H1 (cell line): ENCODE measurements around the gene MAML3. TPM values are rescaled to one million over a fixed set of nuclear protein-coding genes. Genes with fewer than 3 reads are reported as not detected.

Experiments
- CTCF ChIA-PET: fragments of 300-600 bp; sonication (Branson Sonifier 250); formaldehyde crosslinking; loops from one replicate; lab custom pipeline; 2021; ENCODE audit not compliant: partially characterized antibody; lab: Charles Lee
- POLR2A ChIA-PET: fragments of 300-600 bp; sonication (Branson Sonifier 250); formaldehyde crosslinking; loops from one replicate; lab custom pipeline; 2021; ENCODE audit warnings: inconsistent platforms; ENCODE audit not compliant: partially characterized antibody; lab: Charles Lee
- DNase-seq, 2 experiments: peaks; one replicate each; pipeline versions ENCODE4 v3.0.0 to v3.0.0-alpha.2; 2010 to 2022; ENCODE audit warnings: low spot score in 2 of 2, low read depth in 1 of 2, mixed read lengths in 1 of 2
- FAIRE-seq: peaks from 2 replicates; lab custom pipeline; 2011; peaks lifted over from hg19 to GRCh38; lab: Jason Lieb, UNC
- H2AFZ ChIP-seq: 2 replicates; pipeline ENCODE4 v1.8.1; 2012; ENCODE audit warnings: low read length, inconsistent platforms
- H2AK5ac ChIP-seq: 2 replicates; pipeline ENCODE4 v1.6.1; 2013; ENCODE audit warnings: low read depth, low read length
- H2BK120ac ChIP-seq: replicated peaks from 2 replicates; pipeline ENCODE3; 2013; ENCODE audit warnings: low read depth, low read length, inconsistent platforms
- H2BK12ac ChIP-seq: 2 replicates; pipeline ENCODE4 v1.6.1; 2013; ENCODE audit warnings: low read depth, low read length
- H2BK15ac ChIP-seq: 2 replicates; pipeline ENCODE4 v1.6.1; 2013; ENCODE audit warnings: low read length
- H2BK20ac ChIP-seq: 2 replicates; pipeline ENCODE4 v1.6.1; 2013; ENCODE audit warnings: low read length
- H2BK5ac ChIP-seq: 2 replicates; pipeline ENCODE4 v1.6.1; 2013; ENCODE audit warnings: low read depth, low read length
- H3K14ac ChIP-seq: 2 replicates; pipeline ENCODE4 v1.6.1; 2013; ENCODE audit warnings: inconsistent platforms; ENCODE audit not compliant: insufficient read length
- H3K18ac ChIP-seq: 2 replicates; pipeline ENCODE4 v1.6.1; 2013; ENCODE audit warnings: low read length; ENCODE audit errors: extremely low read depth
- H3K23ac ChIP-seq: 2 replicates; pipeline ENCODE4 v1.6.1; 2013; ENCODE audit warnings: inconsistent platforms; ENCODE audit not compliant: insufficient read length
- H3K23me2 ChIP-seq: 2 replicates; pipeline ENCODE4 v1.6.1; 2013; ENCODE audit warnings: low read depth, low read length
- H3K27ac ChIP-seq: 2 replicates; pipeline ENCODE4 v1.6.1; 2011; ENCODE audit warnings: low read depth, low read length, inconsistent platforms
- H3K27me3 ChIP-seq, 4 experiments: replicated peaks in 1 of 4; 1 replicate in 1 of 4; 2 replicates in 3 of 4; pipeline versions ENCODE4 v1.6.1 to v1.8.1; 2011 to 2013; ENCODE audit warnings: low read length in 3 of 4, mild to moderate bottlenecking in 3 of 4, inconsistent platforms in 2 of 4, mixed read lengths in 2 of 4, moderate library complexity in 1 of 4; ENCODE audit not compliant: control insufficient read depth in 3 of 4, insufficient read depth in 3 of 4; ENCODE audit errors: extremely low read depth in 1 of 4
- H3K36me3 ChIP-seq, 4 experiments: 2 replicates each; pipeline versions ENCODE4 v1.6.1 to v1.8.1; 2011 to 2013; ENCODE audit warnings: mild to moderate bottlenecking in 4 of 4, low read length in 3 of 4, moderate library complexity in 2 of 4, control low read depth in 1 of 4, inconsistent platforms in 1 of 4; ENCODE audit not compliant: insufficient read depth in 4 of 4, control insufficient read depth in 2 of 4
- H3K4ac ChIP-seq: replicated peaks from 2 replicates; pipeline ENCODE3; 2013; ENCODE audit warnings: low read length, low read depth, mixed read lengths, inconsistent platforms; ENCODE audit not compliant: insufficient read length
- H3K4me1 ChIP-seq, 4 experiments: replicated peaks in 1 of 4; 1 replicate in 1 of 4; 2 replicates in 3 of 4; pipeline versions ENCODE4 v1.6.1 to v1.8.1; 2011 to 2013; ENCODE audit warnings: low read length in 3 of 4, inconsistent platforms in 2 of 4, mixed read lengths in 1 of 4; ENCODE audit not compliant: insufficient read depth in 4 of 4, control insufficient read depth in 3 of 4
- H3K4me2 ChIP-seq, 2 experiments: 2 replicates each; pipeline versions ENCODE4 v1.6.1 to v1.8.1; 2011 to 2013; ENCODE audit warnings: low read depth in 2 of 2, low read length in 2 of 2, control low read depth in 1 of 2, inconsistent platforms in 1 of 2, mild to moderate bottlenecking in 1 of 2; ENCODE audit not compliant: insufficient read depth in 1 of 2
- H3K4me3 ChIP-seq, 4 experiments: fragments of 200-600, 300-600 bp in 1 of 4; sonication (generic), shearing (Covaris generic), sonication (Bioruptor Twin) in 1 of 4; 2 replicates each; pipeline versions ENCODE4 v1.5.1 to v1.8.1; 2011 to 2016; ENCODE audit warnings: low read length in 4 of 4, low read depth in 3 of 4, control low read depth in 2 of 4, inconsistent platforms in 2 of 4, mild to moderate bottlenecking in 2 of 4, mixed read lengths in 1 of 4, moderate library complexity in 1 of 4; ENCODE audit not compliant: insufficient read depth in 2 of 4; ENCODE audit errors: extremely low read depth in 1 of 4
- H3K56ac ChIP-seq: replicated peaks from 2 replicates; pipeline ENCODE3; 2013; ENCODE audit warnings: low read depth, mild to moderate bottlenecking, mixed read lengths, low read length, inconsistent platforms; ENCODE audit not compliant: insufficient read length
- H3K79me1 ChIP-seq: 2 replicates; pipeline ENCODE4 v1.6.1; 2013; ENCODE audit warnings: low read depth, low read length, control low read depth
- H3K79me2 ChIP-seq, 2 experiments: 2 replicates each; pipeline versions ENCODE4 v1.6.1 to v1.8.1; 2012 to 2013; ENCODE audit warnings: low read length in 2 of 2, mild to moderate bottlenecking in 2 of 2, inconsistent platforms in 1 of 2; ENCODE audit not compliant: insufficient read depth in 2 of 2, control insufficient read depth in 1 of 2
- H3K9ac ChIP-seq, 4 experiments: replicated peaks in 1 of 4; 1 replicate in 1 of 4; 2 replicates in 3 of 4; pipeline versions ENCODE4 v1.6.1 to v1.8.1; 2011 to 2013; ENCODE audit warnings: low read depth in 3 of 4, low read length in 3 of 4, control low read depth in 2 of 4, mild to moderate bottlenecking in 2 of 4, moderate library complexity in 2 of 4, inconsistent platforms in 1 of 4; ENCODE audit errors: extremely low read depth in 1 of 4
- H3K9me3 ChIP-seq, 2 experiments: 2 replicates each; pipeline versions ENCODE4 v1.6.1 to v1.8.1; 2012 to 2013; ENCODE audit warnings: mild to moderate bottlenecking in 2 of 2, moderate library complexity in 2 of 2, control low read depth in 1 of 2, inconsistent platforms in 1 of 2, low read depth in 1 of 2, low read length in 1 of 2, mixed read lengths in 1 of 2; ENCODE audit not compliant: insufficient read depth in 2 of 2
- H4K20me1 ChIP-seq, 2 experiments: replicated peaks in 1 of 2; 2 replicates each; pipeline versions ENCODE3 to v1.8.1; 2011 to 2013; ENCODE audit warnings: inconsistent platforms in 2 of 2, low read length in 2 of 2, mild to moderate bottlenecking in 1 of 2; ENCODE audit not compliant: insufficient read depth in 2 of 2, control insufficient read depth in 1 of 2
- H4K5ac ChIP-seq: 2 replicates; pipeline ENCODE4 v1.6.1; 2013; ENCODE audit warnings: low read length, low read depth, mixed read lengths, inconsistent platforms; ENCODE audit not compliant: insufficient read length
- H4K8ac ChIP-seq: 2 replicates; pipeline ENCODE4 v1.8.0; 2013; ENCODE audit warnings: mild to moderate bottlenecking, moderate library complexity, low read length, inconsistent platforms; ENCODE audit not compliant: insufficient read depth; ENCODE audit errors: extremely low read depth
- H4K91ac ChIP-seq: replicated peaks from 2 replicates; pipeline ENCODE3; 2013; ENCODE audit warnings: low read length, mixed read lengths, inconsistent platforms; ENCODE audit not compliant: insufficient read length
- ASH2L ChIP-seq: fragments of 200-600, 300-600 bp; sonication (generic); IDR thresholded peaks from one replicate; pipeline ENCODE4 v1.7.1; 2017; ENCODE audit warnings: low read length
- CREB1 ChIP-seq: IDR thresholded peaks from 2 replicates; pipeline ENCODE4 v1.6.1; 2012; ENCODE audit warnings: inconsistent platforms
- CTBP2 ChIP-seq: IDR thresholded peaks from 2 replicates; pipeline ENCODE4 v1.7.0; 2011; ENCODE audit warnings: borderline replicate concordance, mild to moderate bottlenecking, moderate library complexity, mixed read lengths, low read length; ENCODE audit not compliant: insufficient read depth, insufficient read length
- EGR1 ChIP-seq: IDR thresholded peaks from 2 replicates; pipeline ENCODE4 v1.6.1; 2011; ENCODE audit warnings: low read depth, low read length, borderline replicate concordance
- FOSL1 ChIP-seq: IDR thresholded peaks from 2 replicates; pipeline ENCODE4 v1.6.1; 2011; ENCODE audit warnings: mild to moderate bottlenecking, low read depth, low read length, moderate library complexity; ENCODE audit not compliant: insufficient read depth
- SAP30 ChIP-seq: fragments of 300-600 bp; sonication (generic); IDR thresholded peaks from 2 replicates; pipeline ENCODE4 v1.7.1; 2012; ENCODE audit warnings: low read length, moderate library complexity, mild to moderate bottlenecking, inconsistent platforms; ENCODE audit not compliant: insufficient read depth, insufficient replicate concordance
- SIRT6 ChIP-seq: IDR thresholded peaks from one replicate; pipeline ENCODE4 v1.7.1; 2012; ENCODE audit warnings: low read length, inconsistent platforms
- TAF1 ChIP-seq: IDR thresholded peaks from 2 replicates; pipeline ENCODE4 v1.6.1; 2011; ENCODE audit warnings: mild to moderate bottlenecking, low read depth, low read length
- TCF12 ChIP-seq: IDR thresholded peaks from 2 replicates; pipeline ENCODE4 v1.6.1; 2011; ENCODE audit warnings: low read depth, mild to moderate bottlenecking, low read length
- ZNF274 ChIP-seq: IDR thresholded peaks from 2 replicates; pipeline ENCODE4 v1.7.0; 2012; ENCODE audit warnings: low read length, borderline replicate concordance; ENCODE audit errors: extremely low read depth
- WGBS, 2 experiments: shearing (Covaris generic) in 1 of 2; methylation state at CpG; one replicate each; pipeline versions ENCODE4 v1.1.6 to v1.1.7; 2013 to 2015; ENCODE audit warnings: low lambda C conversion rate in 2 of 2, mixed read lengths in 2 of 2, inconsistent platforms in 1 of 2, low coverage in 1 of 2, missing lambda C conversion rate in 1 of 2; ENCODE audit not compliant: insufficient replicate concordance in 2 of 2, insufficient coverage in 1 of 2, insufficient read length in 1 of 2; ENCODE audit errors: extremely low coverage in 1 of 2, missing lambda C conversion rate in 1 of 2; 5-methylcytosine and 5-hydroxymethylcytosine counted together
- polyA plus RNA-seq, 7 experiments: library from polyadenylated mRNA; depleted of rRNA in 3 of 7; stranded (reverse) in 5 of 7; unstranded in 2 of 7; fragments of >200 nt in 5 of 7; fragments of 200-250 nt in 2 of 7; gene quantifications; 1 replicate in 5 of 7; 2 replicates in 1 of 7; 4 replicates in 1 of 7; pipeline versions ENCODE4 v1.2.1 to v1.2.3, GENCODE V29; 2011 to 2013; ENCODE audit warnings: missing spikeins in 2 of 7, mixed read lengths in 2 of 7
- total RNA-seq: library from RNA; stranded (reverse); fragmentation: NEBNext Ultra II Directional; extraction: Animal tissue kit (Norgen Biotek cat#: 25700); gene quantifications from 2 replicates; pipeline ENCODE4 v1.2.1, GENCODE V29; 2021
- TF ChIP-seq, protein P1 (sequence below): IDR thresholded peaks from 2 replicates; pipeline ENCODE4 v1.6.1; 2011; ENCODE audit warnings: low read length, improper control_type of control experiment

Gene MAML3
- total and polyA plus RNA-seq, 2 of the 8 experiments (the other 6 are each of a cell fraction or from before 2014, with no cell fraction given): 2.1 to 5.7 TPM

DNA sequence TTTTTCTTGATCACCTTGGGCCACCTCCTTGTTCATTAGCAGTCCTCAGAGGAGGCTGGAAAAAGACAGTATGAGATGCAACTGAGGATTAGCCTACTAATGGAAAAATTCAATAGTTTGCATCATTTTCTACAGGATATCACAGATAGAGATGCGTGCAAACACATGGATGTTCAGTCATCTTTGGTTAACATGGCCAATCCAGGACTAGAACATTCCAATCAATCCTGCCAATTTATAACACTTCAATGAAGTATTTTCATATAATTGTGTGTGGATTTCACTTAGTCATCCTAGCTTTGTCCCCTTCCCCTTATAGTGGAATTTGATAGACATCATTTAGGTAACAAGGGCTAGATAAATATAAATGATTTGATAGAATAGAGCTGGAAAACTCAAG is 42.7 kb downstream of the MAML3 start:
- Histone ChIP-seq H2AK5ac (no peak overlapping the region), H4K8ac (no peak overlapping the region), H3K23me2 (no peaks in the 10 kb centered on the region), H2BK120ac (no peak overlapping the region), H3K4me1 (no peaks in the 10 kb centered on the region), H3K79me2 (no peaks in the 10 kb centered on the region), H4K91ac (no peak overlapping the region), H2AFZ (no peak overlapping the region), H3K4me3 (no peak overlapping the region), H3K56ac (no peak overlapping the region), H2BK5ac (no peak overlapping the region), H4K5ac (no peak overlapping the region), H3K14ac (no peak overlapping the region), H4K20me1 (no peaks in the 10 kb centered on the region), H3K9ac (no peak overlapping the region), H3K4me2 (no peak overlapping the region), H3K9me3 (no peaks in the 10 kb centered on the region), H3K27ac (no peak overlapping the region), H2BK15ac (no peak overlapping the region), H3K18ac (no peak overlapping the region), H2BK20ac (no peak overlapping the region), H2BK12ac (no peak overlapping the region), H3K79me1 (no peaks in the 10 kb centered on the region), H3K4ac (no peak overlapping the region), H3K27me3 (no peaks in the 10 kb centered on the region), H3K36me3 (no peaks in the 10 kb centered on the region), H3K23ac (no peak overlapping the region)
- TF ChIP-seq CREB1: no peak
- no peak for TF ChIP-seq SAP30
- TF ChIP-seq TCF12: no peak
- no peak for TF ChIP-seq ASH2L
- no peak for TF ChIP-seq FOSL1
- TF ChIP-seq ZNF274: no peak
- TF ChIP-seq SIRT6: no peak
- no peak for TF ChIP-seq TAF1
- TF ChIP-seq CTBP2: no peak
- TF ChIP-seq, protein P1, sequence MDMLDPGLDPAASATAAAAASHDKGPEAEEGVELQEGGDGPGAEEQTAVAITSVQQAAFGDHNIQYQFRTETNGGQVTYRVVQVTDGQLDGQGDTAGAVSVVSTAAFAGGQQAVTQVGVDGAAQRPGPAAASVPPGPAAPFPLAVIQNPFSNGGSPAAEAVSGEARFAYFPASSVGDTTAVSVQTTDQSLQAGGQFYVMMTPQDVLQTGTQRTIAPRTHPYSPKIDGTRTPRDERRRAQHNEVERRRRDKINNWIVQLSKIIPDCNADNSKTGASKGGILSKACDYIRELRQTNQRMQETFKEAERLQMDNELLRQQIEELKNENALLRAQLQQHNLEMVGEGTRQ: no peak
- TF ChIP-seq EGR1: no peak
- FAIRE-seq (no peak), DNase-seq (no peak)
- POLR2A ChIA-PET: no interaction called here
- CTCF ChIA-PET: interaction anchor here (1.2 to 2.3 kb wide), 2 partner anchors 61 to 99 kb away, joined by 3 to 6 read pairs; no protein-coding TSS in a partner anchor
- WGBS, 2 experiments: 92% methylated on average over 1 of the region's 1 CpG; no CpG with 5 or more reads in 1 of the 2 experiments
